Measurements from ENCODE around the gene MBD3L4.

DNA sequence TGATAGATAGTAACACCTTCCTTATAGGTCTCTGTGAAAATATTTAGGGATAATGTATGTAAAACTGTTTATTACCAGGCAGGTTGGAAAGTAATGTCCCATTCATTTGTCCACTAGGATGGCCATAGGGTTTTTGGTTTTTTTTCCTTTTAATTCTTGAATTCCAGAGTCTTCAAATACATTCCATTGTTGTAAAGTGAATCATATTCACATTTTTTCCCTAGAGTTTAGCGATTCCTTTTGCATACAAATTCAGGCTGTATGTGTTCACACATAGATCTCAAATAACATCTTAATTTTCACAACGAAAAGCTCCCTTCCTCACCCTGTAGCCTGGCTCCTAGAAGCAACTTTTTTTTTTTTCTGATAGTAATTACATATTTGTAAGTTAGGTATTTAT is 27.7 kb upstream of the MBD3L4 start:
- TF ChIP-seq, protein P1, sequence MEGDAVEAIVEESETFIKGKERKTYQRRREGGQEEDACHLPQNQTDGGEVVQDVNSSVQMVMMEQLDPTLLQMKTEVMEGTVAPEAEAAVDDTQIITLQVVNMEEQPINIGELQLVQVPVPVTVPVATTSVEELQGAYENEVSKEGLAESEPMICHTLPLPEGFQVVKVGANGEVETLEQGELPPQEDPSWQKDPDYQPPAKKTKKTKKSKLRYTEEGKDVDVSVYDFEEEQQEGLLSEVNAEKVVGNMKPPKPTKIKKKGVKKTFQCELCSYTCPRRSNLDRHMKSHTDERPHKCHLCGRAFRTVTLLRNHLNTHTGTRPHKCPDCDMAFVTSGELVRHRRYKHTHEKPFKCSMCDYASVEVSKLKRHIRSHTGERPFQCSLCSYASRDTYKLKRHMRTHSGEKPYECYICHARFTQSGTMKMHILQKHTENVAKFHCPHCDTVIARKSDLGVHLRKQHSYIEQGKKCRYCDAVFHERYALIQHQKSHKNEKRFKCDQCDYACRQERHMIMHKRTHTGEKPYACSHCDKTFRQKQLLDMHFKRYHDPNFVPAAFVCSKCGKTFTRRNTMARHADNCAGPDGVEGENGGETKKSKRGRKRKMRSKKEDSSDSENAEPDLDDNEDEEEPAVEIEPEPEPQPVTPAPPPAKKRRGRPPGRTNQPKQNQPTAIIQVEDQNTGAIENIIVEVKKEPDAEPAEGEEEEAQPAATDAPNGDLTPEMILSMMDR (IDR thresholded peaks at IDR 0.05; ENCODE audit: extremely low read depth in 1 of 2, insufficient read depth in 1 of 2, low read depth in 1 of 2, low read length in 2 of 2): no peak
- TF ChIP-seq POLR2A (IDR thresholded peaks at IDR 0.05; ENCODE audit: low read depth, low read length) (no peak), POLR2AphosphoS5 (IDR thresholded peaks at IDR 0.05; ENCODE audit: insufficient read depth, low read depth, low read length) (no peak), EZH2 (IDR thresholded peaks at IDR 0.05; ENCODE audit: borderline replicate concordance, low read depth, low read length, severe bottlenecking) (no peak), GATA2 (IDR thresholded peaks at IDR 0.05; ENCODE audit: insufficient read depth, insufficient read length, low read depth, low read length) (no peak), JUN (IDR thresholded peaks at IDR 0.05; ENCODE audit: borderline replicate concordance, insufficient read depth, insufficient read length, low read depth) (no peak)
- TF ChIP-seq, protein P2, sequence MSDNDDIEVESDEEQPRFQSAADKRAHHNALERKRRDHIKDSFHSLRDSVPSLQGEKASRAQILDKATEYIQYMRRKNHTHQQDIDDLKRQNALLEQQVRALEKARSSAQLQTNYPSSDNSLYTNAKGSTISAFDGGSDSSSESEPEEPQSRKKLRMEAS (IDR thresholded peaks at IDR 0.05; ENCODE audit: insufficient read depth, insufficient read length): no peak

Measured in endothelial cell of umbilical vein (primary cell).